Measurements from ENCODE around the gene RPS21.

RPS21 gene

DNA sequence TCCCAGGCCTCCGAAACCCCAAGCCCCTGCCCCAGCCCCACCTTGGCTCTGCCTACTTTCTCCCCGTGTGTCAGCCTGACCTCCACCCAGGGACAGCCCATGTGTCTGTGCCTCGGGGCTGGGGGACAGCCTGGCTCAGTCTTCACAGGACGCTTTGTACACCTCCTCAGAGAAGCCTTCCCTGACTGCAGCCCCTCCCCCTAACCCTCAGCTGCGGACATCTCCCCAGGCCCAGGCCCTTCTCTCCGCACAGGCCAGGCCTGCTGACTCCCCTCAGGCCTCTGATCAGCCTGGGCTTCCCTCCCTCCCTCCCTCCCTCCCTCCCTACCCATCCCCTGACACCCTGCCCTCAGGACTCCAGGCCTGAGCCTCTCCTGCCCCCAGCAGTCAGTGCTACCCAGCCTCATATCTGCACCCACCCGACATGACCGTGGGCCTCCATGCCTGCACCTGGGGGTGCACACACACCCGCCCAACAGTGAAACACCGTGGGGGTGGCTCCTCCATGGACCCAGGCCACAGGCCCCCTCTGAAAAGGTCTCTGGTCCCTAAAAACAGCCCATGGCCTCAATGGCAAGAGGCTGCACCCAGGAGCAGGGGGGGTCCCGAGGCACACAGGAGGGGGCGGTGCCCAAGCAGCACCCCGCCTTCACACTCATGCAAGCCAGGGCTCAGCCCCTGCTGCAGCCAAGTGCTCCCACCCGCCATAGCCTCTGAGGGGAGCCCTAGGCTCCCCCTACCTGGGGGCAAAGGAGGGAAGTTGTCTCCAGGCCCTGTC, 32.7 kb upstream of the RPS21 start:
- no peak for DNase-seq

DNA sequence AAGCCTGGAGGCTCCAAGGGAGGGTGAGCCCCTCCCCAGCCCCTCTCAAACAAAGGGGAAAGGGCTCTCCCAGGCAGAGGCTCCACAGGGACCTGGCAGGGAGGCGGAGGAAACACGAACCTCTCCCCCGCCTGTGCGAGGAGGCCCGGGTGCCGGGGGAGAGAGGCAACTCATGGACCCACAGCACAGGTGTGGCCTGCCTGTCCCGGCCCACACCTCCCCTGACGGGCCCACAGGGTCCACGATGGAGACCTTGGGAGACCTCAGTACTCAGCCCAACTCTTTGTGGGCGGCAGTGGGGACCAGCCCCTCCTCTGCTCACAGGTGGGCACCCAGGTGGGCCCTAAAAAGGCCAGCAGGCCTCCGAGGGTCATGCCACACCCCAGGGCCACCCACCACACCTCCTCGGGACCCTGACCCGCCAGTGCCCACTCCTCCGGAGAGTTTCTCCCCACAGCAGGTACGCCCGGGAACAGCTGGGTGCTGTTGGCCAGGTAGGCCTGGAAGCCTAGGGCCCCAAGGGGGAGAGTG, 32.0 kb upstream of the RPS21 start:
- DNase-seq, result no peak

DNA sequence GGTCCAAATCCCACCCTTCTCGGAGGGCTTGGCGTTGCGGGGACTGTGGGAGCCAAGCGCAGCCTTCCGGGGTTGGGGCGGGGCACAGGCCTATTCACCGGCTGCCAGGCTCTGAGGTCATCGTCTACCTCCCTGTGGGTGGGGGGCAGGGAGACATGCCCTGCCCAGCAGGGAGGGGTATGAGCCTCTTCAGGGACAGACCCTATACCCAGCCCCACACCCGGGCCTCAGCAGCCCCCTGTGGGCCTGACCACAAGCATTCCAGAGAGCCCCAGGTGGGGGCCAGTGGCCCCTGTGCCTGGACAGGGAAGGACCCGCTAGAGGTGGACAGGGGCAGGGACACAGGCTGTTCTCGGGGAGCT, 31.4 kb upstream of the RPS21 start:
- DNase-seq, result peak; percentile 32

DNA sequence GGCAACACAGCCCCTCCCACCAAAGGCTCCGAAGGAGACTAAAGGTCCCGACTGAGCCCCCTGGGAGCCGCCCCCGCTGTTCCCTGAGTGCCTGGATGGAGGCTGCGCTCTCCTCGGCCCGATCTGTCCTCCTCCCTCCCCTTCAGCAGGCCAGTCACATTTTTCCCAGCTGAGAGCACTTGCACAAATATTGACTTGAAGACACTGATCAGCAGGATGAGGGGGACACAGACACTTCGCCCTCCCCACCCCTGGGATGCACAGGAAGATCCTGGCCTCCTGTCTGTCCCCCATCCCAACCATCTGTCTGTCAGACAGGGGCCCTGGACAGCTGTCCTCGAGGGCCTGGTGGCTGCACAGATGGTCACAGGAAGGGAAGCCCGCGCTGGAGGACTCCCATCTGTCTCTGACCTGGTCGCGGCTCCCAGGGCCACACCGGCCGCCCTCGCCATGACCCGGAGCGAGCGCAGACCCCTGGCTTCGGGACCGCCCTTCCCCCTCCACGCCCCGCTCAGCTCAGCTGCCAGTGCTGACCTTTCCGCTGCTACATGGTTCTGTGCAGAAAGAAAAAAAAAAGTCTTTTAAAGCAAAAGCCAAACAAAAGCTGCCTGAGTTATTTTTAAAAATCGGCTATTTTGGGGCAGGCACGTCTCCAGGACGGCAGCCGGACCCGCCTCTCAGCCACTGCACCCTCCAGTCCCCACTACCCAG, 30.9 kb upstream of the RPS21 start:
- no peak for DNase-seq

DNA sequence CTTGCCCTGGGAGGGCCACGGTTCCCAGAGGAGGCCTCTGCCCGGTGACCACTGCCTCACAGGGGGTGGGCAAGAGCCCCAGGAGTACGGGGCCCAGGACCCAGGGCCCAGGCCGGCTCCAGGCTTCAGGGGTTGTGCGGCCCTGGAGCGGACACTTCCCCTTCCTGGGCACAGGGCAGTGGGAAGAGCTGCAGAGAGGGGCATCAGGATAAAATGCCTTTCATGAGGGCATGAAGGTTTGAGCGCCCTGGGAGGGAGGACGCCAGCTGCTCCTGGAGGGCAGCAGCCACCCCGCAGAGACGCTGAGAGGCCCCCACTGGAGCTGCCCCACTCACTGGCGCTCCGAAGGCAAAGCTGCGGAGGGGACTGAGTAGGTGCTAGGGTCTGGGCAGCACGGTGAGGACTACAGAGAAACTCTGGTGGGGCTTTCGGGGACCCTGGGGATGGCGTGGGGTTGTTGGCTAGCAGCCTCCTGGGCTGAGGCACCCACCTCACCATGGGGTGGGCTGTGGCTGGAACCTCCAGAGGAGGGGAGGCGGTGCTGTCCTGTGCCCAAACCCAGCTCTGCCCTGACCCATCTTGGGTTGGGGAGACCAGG, 30.2 kb upstream of the RPS21 start:
- no peak for DNase-seq

DNA sequence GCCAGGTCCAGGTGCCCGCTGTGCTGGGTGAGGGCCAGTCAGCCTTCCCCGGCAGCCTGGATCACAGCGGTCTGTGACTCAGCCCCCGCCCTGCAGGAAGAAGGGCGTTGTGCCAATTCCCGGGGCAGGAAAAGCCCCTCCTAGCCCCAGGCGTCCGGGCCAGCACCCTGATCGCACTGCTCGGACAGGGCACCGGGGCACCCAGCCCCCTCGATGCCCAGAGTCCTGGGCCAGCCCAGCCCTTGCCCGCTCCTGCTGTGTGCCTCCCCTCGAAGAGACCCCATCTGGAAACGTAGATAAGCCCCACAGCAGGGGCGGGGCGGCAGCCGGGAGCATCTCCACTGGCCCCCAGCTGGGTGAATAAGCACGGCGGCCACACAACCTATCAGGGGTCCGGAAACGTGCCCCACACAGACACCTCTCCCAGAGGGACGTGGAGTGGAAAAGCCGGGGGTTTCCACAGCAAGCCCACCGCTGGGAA, 29.7 kb upstream of the RPS21 start:
- DNase-seq, result peak; percentile 63

DNA sequence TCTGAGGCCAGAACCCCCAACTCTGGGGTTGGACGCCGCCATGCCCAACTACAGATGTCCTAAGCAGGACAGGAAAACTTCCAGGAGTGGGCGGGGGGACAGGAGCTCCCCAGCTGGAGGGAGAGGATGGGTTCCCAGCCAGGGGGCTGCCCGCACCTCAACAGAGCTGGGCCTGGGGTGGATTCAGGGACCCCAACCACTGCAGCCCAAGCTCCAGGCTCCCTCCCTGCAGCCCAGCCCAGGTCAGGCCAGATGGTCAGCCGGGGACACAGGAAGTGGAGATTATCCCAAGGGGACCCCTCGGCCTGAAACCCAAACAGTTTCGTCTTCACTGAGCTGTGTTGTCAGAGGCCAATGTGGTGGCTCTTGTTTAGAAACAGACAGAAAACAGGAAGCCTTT, 29.2 kb upstream of the RPS21 start:
- no peak for DNase-seq

DNA sequence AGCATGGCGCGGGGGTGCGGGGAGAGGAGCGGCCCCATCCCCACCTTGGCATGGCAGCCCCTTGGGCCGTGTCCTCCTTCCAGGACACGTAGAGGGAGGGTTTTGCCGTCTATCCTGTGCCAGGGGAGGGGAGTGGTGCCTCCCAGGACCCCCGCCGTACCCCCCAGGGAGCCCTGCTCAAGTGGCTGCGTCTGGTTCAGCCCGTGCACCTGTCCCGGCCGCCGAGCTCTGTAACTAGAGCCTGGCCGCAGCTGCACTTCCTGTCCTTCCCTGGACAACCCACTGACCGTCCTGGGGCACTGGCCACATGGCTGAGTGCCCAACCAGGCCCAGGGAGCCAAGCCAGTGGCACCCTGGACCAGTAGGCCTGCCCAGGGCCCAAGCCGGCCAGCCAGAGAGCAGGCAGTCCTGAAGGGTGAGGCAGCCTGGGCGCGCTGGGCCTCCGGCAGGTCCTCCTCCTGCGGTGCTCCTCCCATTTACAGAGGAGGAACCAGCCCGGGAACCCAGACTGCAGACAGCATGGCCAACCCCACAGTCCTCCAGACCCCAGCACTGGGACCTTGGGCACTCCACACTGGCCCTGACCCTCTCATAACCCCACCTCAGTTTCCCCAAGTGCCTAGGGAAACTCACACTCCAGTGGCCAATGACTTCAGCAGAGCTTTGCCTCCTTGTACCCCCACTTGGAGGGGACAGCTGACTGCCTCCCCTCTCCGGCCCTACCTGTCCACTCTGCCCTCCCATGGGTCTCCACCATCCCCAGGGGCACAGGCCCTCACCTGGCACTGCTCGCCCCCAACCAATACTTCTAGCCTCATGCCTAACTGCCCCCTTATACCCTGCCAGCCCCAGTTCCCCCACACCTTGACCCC, 28.5 kb upstream of the RPS21 start:
- DNase-seq, result no peak

DNA sequence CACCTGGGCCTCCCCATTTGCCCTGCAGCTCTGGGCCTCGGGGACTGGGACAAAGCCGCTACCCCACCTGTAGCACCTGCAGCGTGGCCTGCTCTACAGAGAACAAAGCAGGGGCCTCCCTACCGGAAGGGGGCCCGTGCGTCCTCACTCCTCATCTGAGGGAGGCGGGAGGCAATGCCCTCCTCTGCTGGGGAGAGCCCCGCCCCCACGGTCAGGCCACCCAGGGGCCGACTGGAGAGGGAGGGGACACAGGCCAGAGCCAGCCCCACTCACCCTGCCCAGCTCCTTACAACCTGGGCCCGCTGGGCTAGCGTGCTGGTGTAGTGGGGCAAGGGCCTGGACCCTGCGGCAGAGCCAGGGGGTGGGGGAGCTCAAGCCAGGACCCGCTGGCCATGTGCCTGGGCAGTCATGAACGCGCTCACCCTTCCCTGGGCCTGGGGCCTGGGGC, 27.8 kb upstream of the RPS21 start:
- DNase-seq, result no peak

DNA sequence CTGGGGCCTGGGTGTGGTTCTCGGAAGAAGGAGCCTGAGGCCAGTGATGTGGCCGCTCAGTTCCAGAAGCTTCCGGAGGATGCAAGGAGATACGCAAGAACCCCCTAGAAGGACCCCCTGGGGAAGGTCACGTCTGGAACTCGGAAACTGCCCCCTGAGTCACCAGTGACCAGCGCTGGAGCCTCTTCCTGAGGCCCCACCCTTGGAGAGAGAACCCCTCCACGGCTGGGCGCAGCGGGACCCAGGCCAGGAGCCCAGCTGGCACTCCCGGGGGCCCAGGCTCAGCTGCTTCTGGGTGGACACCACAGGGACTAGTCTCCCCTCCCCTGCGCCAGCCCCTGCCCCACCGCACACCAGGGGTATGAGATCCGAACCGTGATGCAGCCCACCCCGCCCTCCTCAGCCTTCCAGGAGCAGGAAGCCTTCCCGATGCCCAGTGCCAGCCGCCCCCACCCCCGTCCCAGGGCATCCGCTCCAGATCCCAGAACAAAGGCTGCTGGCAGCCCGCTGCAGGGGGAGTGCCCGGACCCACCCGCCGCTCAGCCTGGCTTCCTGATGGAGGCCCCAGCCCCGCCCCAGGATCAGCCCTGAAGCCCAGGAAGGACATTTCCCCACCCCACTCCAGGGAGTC, 27.3 kb upstream of the RPS21 start:
- DNase-seq, result no peak

DNA sequence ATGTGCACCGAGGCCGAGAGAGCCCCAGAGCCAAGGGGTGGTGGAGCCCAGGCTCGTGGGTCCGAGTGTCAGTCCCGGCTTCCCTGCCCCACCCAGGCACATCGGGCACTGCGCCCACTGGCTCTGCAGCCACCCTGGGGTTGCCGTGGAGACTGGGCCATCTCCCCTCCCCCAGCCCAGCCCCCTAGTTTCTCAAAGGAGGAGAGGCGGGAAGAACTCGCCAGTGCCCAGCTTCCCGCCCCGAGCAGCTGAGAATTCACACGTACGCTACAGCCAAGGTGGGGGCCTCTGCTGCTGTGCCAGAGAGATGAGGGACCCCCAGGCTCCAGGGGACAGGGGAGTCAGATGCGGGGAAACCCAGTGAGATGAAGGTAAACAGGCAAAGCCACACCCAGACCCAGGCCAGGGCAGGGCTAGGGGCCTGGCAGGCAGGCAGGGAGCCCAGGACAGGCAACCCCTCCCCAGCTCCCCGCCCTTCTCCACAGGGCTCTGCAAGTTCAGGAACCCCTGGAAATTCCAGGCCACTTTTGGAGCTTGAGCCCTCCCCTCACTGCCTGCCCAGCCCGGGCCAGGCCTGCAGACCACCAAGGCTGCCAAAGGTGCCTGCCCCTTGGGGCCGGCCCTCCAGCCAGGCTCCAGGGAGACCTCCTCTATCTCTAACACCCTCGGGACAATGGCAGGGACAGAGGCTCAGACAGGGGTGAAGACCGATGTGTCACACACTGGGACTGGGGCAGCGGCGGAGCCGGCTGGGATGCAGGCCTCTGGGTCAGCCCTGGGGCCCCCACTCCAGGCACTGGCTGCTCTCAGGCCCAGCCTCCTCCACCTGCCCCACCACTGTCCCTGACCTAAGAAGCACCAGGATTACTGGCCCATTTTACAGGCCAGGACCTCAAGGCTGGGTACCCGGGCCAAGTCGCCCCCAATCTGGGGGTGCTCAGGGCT, 25.8 kb upstream of the RPS21 start:
- DNase-seq, result no peak

DNA sequence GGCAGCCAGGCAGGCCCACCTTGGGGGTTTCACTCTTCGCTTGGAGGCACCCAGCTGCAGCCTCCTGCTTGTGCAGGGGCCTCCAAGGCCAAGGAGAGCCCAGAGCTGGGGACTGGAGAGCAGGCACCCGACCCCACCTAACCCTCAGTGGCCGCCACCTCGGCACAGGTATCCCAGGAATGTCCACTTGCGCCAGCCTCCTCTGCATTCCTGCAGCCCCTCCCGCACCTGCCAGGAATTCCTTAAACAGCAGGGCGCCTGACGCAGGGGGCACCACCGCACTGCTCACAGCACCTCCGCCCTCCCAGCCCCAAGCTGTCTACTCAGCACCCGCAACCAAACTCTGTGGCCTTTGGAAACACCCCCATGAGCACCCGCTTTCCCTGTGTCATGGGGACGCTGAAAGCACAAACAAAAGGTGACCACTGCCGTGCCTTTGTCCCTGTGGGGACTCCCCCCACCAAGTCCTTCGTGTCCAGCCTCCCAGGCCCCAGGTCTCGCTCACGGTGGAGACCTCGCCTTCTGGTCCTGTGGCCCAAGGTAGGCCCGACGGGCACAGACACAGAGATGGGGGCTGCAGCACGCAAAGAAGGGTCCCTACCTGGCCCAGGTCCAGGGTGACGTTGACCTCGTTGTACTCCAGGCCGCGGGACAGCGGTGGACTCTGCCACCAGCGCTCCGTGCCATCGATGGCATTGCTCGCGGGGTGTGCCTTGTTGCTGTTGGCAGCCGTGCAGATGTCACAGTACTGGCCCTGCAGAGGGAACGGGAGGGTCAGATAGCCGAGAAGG, 24.9 kb upstream of the RPS21 start:
- DNase-seq, result no peak

DNA sequence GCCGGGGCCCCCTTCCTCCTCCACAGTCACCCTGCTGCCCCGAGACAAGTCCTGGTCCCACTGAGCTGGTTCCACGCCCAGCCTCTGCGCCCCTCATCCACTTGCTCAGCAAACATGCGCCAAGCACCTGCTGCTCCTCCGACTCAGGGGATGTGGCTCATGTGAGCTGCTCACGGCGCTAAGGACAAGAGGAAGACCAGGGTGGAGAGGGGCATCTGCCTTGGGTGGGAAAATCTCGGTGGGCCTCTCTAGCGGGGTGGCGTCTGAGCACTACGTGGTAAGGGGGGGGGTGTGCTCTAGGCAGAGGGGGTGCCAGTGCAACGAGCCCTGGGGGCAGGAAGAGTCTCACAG, 24.3 kb upstream of the RPS21 start:
- DNase-seq, result no peak

DNA sequence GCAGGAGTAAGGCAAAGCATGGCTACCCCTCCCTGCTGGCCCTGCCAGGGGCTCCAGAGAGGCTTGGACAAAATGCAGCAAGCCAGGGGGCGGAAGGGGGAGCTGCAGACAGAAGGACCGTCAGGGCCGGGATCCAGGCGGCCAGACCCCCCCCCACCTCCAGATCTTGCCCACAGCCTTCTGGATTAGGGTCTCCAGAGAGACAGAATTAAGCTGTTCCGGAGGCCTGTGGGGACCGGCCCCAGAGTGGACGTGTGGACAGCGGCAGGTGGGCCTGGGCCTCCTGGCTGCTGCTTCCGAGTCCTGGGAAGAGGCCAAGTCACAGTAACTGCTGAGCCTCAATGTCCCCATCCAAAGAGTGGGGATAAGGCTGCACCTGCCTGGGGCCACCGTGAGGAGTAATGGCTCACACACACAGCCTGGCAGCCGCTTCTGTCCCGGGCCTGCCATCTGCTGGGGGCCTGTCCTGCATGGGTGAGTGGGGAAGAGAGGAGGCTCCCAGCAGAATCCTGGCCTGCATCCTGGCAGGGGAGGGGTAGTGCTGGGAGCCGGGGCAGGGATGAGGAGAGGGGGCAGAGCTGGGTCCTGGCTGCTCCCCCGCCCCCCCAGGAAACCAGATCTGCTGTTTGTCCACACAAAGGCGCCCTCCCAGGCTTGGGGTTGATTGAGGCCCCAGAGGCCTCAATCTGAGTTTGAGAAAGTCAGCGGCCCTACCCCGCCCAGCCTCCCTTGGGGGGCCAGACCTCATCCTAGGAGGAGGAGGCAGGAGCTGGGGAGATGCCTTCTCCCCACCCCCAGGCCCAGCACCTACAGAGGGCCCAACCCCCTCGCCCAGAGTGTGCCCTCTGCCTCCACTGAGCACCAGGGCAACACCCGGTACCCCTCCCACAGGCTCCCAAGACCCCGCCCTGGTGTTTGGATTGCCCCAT, 23.6 kb upstream of the RPS21 start:
- no peak for DNase-seq

DNA sequence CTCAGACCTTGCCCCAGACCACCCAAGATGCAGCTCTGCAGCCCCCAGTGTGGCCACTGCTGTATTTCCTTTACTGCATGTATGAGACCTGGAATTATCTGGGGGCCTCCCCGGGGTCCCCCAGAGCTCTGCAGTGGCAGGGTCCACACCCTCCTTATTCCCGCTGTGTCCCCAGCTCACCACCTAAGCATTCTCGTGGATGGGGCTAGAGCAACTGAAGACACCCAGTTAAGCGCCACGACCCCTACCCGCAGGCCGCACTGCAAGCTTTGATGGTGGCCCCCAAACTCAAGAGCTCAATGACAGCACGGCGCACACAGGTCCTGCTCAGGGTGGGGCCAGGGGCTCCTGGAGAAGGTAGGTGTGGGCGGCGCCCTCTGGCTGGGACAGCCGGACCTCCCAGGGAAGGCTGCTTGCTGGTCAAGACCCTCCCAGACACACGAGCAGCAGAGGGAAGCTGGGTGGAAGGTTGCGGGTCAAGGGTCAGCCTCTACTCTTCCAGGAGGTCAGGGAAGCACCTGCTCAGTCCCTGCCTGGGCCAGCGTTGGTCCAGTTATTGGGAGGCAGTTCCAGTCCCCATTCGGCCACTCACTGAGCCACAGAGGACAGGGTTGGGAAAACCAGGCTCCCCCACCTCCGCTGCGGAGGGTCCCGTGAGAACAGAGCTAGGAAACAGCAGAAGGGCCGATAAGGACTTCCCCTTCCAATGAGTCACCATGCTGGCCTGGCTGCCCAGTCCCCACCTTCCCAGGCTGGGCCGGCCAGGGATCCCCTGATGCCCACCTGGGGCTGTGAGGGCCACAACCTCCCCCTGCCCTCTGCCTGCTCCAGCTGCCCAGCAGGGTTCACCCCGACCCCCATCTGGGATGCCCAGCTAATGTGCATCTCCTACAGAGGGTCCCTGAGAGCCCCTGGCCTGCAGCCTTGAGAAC, 22.7 kb upstream of the RPS21 start:
- DNase-seq, result no peak

DNA sequence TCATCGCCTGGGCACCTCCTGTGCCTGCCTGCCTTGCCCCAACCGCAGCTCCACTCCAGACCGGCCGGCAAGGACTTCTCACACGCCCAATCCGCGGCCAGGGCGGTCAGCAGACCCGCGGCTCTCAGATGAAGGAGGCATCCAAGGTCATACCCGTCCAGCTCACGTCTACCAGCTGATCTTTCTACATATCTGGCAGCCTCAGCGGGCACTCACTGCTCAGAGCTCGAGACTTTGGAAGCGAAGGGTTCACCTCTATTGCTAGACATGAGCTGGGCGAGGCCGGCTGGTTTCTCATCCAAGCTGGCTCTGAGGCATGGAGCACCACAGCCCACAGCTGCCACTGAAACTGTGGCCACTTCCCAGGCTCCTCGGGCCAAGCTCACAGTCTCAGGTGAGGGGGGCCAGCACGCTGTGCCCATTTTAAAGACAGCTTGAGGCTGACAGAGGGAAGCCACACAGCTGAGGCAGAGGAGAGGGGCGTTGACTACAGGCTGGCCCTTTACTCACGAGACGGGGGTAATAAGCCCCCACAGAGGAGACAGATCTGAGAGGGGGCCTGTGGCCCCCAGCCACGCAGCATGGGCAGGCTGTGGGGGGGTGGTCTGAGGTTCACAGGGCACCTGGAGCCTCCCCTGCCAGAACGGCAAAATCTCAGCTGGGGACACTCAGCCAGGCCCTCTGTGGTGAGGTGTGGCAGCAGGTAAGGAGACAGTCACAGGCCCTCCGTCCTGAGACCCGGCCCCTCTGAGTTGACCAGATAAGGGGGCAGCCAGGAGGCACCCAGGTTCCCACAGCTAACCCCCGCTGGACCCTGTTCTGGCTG, 21.8 kb upstream of the RPS21 start:
- no peak for DNase-seq

DNA sequence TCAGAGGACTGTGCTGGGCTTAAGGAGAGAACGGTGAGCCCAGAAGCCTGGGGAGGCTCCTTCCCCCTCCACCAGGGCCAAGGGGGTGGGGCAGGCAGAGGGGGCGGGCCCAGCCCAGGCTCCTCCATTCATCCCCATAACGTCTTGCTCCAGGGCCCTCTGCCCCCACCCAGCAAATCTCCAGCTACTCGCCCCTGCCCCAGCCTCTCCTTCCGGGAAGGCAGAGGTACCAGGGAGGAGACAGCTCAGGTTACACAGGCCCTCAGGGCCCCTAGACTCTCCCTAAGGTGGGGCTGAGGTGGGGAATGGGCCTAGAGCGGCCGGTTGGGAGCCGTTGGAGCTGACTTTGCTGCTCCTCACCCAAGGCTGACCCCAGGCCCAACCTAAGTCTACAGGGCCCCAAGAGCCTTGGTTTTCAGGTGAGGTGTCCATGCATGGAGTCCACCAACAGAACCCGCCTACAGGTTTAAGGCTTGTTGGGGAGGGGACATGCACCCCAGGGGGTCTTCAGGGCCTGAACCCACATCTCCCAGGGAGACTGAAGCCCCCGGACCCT, 21.0 kb upstream of the RPS21 start:
- no peak for DNase-seq
